ENCODE data around the gene TMEM95.

GRCh38 chr17:7322520-7323194, 32.3 kb upstream of the TMEM95 start:
- TF ChIP-seq POLR2A (IDR thresholded peaks at IDR 0.05) (no peak), CTCF (IDR thresholded peaks at IDR 0.05) (no peak), POLR2AphosphoS5 (IDR thresholded peaks at IDR 0.05) (no peak)
